H9 (cell line): ENCODE results near the gene TNPO2. TPM values are rescaled to one million over a fixed set of nuclear protein-coding genes. Genes with fewer than 3 reads are reported as not detected.

Experiments
- DNase-seq: peaks from one replicate; pipeline ENCODE4 v3.0.0-alpha.2; 2017
- H2AFZ ChIP-seq: one replicate; pipeline ENCODE4 v1.6.1; 2013; ENCODE audit warnings: mild to moderate bottlenecking, low read length, control low read depth, moderate library complexity
- H2AK5ac ChIP-seq: 2 replicates; pipeline ENCODE4 v1.6.1; 2013; ENCODE audit warnings: low read length, control low read depth, mixed read lengths; ENCODE audit not compliant: insufficient read length
- H2BK120ac ChIP-seq: one replicate; pipeline ENCODE4 v1.6.1; 2013; ENCODE audit warnings: low read depth, mild to moderate bottlenecking, low read length, control low read depth, inconsistent platforms; ENCODE audit not compliant: poor library complexity, severe bottlenecking
- H2BK12ac ChIP-seq: 2 replicates; pipeline ENCODE4 v1.6.1; 2013; ENCODE audit warnings: low read length, control low read depth, mixed read lengths, low read depth; ENCODE audit not compliant: insufficient read length
- H2BK15ac ChIP-seq: 2 replicates; pipeline ENCODE4 v1.6.1; 2013; ENCODE audit warnings: low read depth, low read length, control low read depth
- H2BK20ac ChIP-seq: one replicate; pipeline ENCODE4 v1.6.1; 2013; ENCODE audit warnings: low read depth, mild to moderate bottlenecking, low read length, control low read depth, inconsistent platforms; ENCODE audit not compliant: poor library complexity, severe bottlenecking
- H2BK5ac ChIP-seq: 2 replicates; pipeline ENCODE4 v1.6.1; 2013; ENCODE audit warnings: low read length, control low read depth, mixed read lengths; ENCODE audit not compliant: insufficient read length
- H3K14ac ChIP-seq: 2 replicates; pipeline ENCODE4 v1.6.1; 2013; ENCODE audit warnings: low read length, control low read depth; ENCODE audit not compliant: insufficient read depth
- H3K18ac ChIP-seq: 2 replicates; pipeline ENCODE4 v1.6.1; 2013; ENCODE audit warnings: low read depth, mild to moderate bottlenecking, mixed read lengths, low read length, control low read depth; ENCODE audit not compliant: insufficient read length
- H3K23ac ChIP-seq: 2 replicates; pipeline ENCODE4 v1.6.1; 2013; ENCODE audit warnings: low read length, control low read depth, mixed read lengths, low read depth; ENCODE audit not compliant: insufficient read length
- H3K23me2 ChIP-seq: 2 replicates; pipeline ENCODE4 v1.6.1; 2013; ENCODE audit warnings: low read depth, mild to moderate bottlenecking, mixed read lengths, low read length, control low read depth; ENCODE audit not compliant: insufficient read length, poor library complexity, severe bottlenecking
- H3K27ac ChIP-seq: 2 replicates; pipeline ENCODE4 v1.5.1; 2013; ENCODE audit warnings: low read length, control low read depth, mixed read lengths, low read depth; ENCODE audit not compliant: insufficient read length
- H3K27me3 ChIP-seq: 2 replicates; pipeline ENCODE4 v1.6.1; 2013; ENCODE audit warnings: low read length, control low read depth, inconsistent platforms; ENCODE audit not compliant: insufficient read depth
- H3K4ac ChIP-seq: 2 replicates; pipeline ENCODE4 v1.6.1; 2013; ENCODE audit warnings: low read depth, mild to moderate bottlenecking, control low read depth, inconsistent platforms, low read length, moderate library complexity
- H3K4me1 ChIP-seq: 2 replicates; pipeline ENCODE4 v1.6.1; 2013; ENCODE audit warnings: low read length, control low read depth, inconsistent platforms; ENCODE audit not compliant: insufficient read depth
- H3K4me2 ChIP-seq: 2 replicates; pipeline ENCODE4 v1.6.1; 2013; ENCODE audit warnings: low read length, control low read depth, mixed read lengths; ENCODE audit not compliant: insufficient read length, insufficient read depth
- H3K56ac ChIP-seq: 2 replicates; pipeline ENCODE4 v1.6.1; 2013; ENCODE audit warnings: low read depth, mild to moderate bottlenecking, mixed read lengths, low read length, control low read depth; ENCODE audit not compliant: insufficient read length
- H3K79me1 ChIP-seq: 2 replicates; pipeline ENCODE4 v1.6.1; 2013; ENCODE audit warnings: low read depth, mild to moderate bottlenecking, moderate library complexity, low read length, control low read depth, inconsistent platforms; ENCODE audit not compliant: insufficient read depth, poor library complexity, severe bottlenecking
- H3K79me2 ChIP-seq: 2 replicates; pipeline ENCODE4 v1.6.1; 2013; ENCODE audit warnings: low read length, control low read depth, inconsistent platforms; ENCODE audit not compliant: insufficient read depth
- H3K9ac ChIP-seq: 2 replicates; pipeline ENCODE4 v1.6.1; 2013; ENCODE audit warnings: low read length, control low read depth, mixed read lengths; ENCODE audit not compliant: insufficient read length; ENCODE audit errors: extremely low read depth
- H3K9me3 ChIP-seq: one replicate; pipeline ENCODE4 v1.6.1; 2013; ENCODE audit warnings: low read depth, low read length, inconsistent platforms; ENCODE audit not compliant: control insufficient read depth
- H3T11ph ChIP-seq: one replicate; pipeline ENCODE4 v1.6.1; 2013; ENCODE audit warnings: mild to moderate bottlenecking, low read length, control low read depth, inconsistent platforms
- H4K20me1 ChIP-seq: one replicate; pipeline ENCODE4 v1.6.1; 2013; ENCODE audit not compliant: control insufficient read depth, insufficient read length, insufficient read depth
- H4K5ac ChIP-seq: 2 replicates; pipeline ENCODE4 v1.6.1; 2013; ENCODE audit warnings: low read depth, mild to moderate bottlenecking, mixed read lengths, low read length, control low read depth; ENCODE audit not compliant: insufficient read length
- H4K8ac ChIP-seq: replicated peaks from 2 replicates; pipeline ENCODE4 v1.6.1; 2013; ENCODE audit warnings: low read length, control low read depth, mixed read lengths, low read depth; ENCODE audit not compliant: insufficient read length
- H4K91ac ChIP-seq: 2 replicates; pipeline ENCODE4 v1.6.1; 2013; ENCODE audit warnings: low read depth, mild to moderate bottlenecking, moderate library complexity, mixed read lengths, low read length, control low read depth; ENCODE audit not compliant: insufficient read length
- H3K27ac Mint-ChIP-seq, 3 experiments: 2 replicates in 2 of 3; 3 replicates in 1 of 3; pipeline ENCODE4 v1.8.0; 2020 to 2021; ENCODE audit warnings: mixed read lengths in 3 of 3, mild to moderate bottlenecking in 1 of 3, moderate library complexity in 1 of 3
- H3K27me3 Mint-ChIP-seq: 2 replicates; pipeline ENCODE4 v1.8.0; 2021; ENCODE audit warnings: low read depth, mild to moderate bottlenecking, moderate library complexity, mixed read lengths
- H3K36me3 Mint-ChIP-seq, 3 experiments: 2 replicates in 2 of 3; 3 replicates in 1 of 3; pipeline ENCODE4 v1.8.0; 2020 to 2021; ENCODE audit warnings: low read depth in 3 of 3, mixed read lengths in 3 of 3; ENCODE audit not compliant: insufficient read depth in 1 of 3
- H3K4me1 Mint-ChIP-seq, 2 experiments: 2 replicates each; pipeline ENCODE4 v1.8.0; 2020; ENCODE audit warnings: mixed read lengths in 2 of 2
- H3K4me3 Mint-ChIP-seq, 2 experiments: 2 replicates in 1 of 2; 3 replicates in 1 of 2; pipeline ENCODE4 v1.8.0; 2020 to 2021; ENCODE audit warnings: mild to moderate bottlenecking in 2 of 2, mixed read lengths in 2 of 2, moderate library complexity in 1 of 2
- H3K9me3 Mint-ChIP-seq, 2 experiments: 2 replicates in 1 of 2; 3 replicates in 1 of 2; pipeline ENCODE4 v1.8.0; 2020; ENCODE audit warnings: mild to moderate bottlenecking in 2 of 2, mixed read lengths in 2 of 2, moderate library complexity in 1 of 2
- WGBS: extraction: QIAGEN DNeasy Blood & Tissue Kit; methylation state at CpG from one replicate; pipeline ENCODE4 v1.1.7; 2013; ENCODE audit warnings: missing lambda C conversion rate, low lambda C conversion rate, mixed read lengths; ENCODE audit not compliant: insufficient read length; ENCODE audit errors: extremely low coverage; 5-methylcytosine and 5-hydroxymethylcytosine counted together
- total RNA-seq: library from RNA; stranded (reverse); gene quantifications from 2 replicates; pipeline ENCODE4 v1.2.1, GENCODE V29; 2021
- TF ChIP-seq, protein P1 (sequence below): fragments of 200-600 bp; sonication (generic); conservative IDR thresholded peaks from 3 replicates; pipeline ENCODE4 v1.8.0; 2021; ENCODE audit warnings: antibody characterized with exemption, mild to moderate bottlenecking

Gene TNPO2
- total RNA-seq, 1 experiment from 2014 or later = 159 TPM

GRCh38 chr19:12749938-12750521 lies 26.3 kb upstream of the TNPO2 start:
- WGBS = no CpG with 5 or more reads among the region's 24 CpGs
- Histone ChIP-seq H2BK12ac (no peak overlapping the region), H3K18ac (no peak overlapping the region), H2AFZ (no peak overlapping the region), H3K79me2 (no peaks in the 10 kb centered on the region), H3K14ac (no peak overlapping the region), H3K9ac (no peak overlapping the region), H3K9me3 (no peaks in the 10 kb centered on the region), H2BK15ac (no peak overlapping the region), H2BK5ac (no peak overlapping the region), H4K91ac (no peak overlapping the region), H2BK20ac (no peak overlapping the region), H3K56ac (no peak overlapping the region), H3K4me2 (no peak overlapping the region), H2BK120ac (no peak overlapping the region), H4K8ac (no peak overlapping the region), H3K27me3 (no peaks in the 10 kb centered on the region; the same call in 1 of the 2 replicates), H3K4me1 (no peaks in the 10 kb centered on the region), H4K20me1 (no peaks in the 10 kb centered on the region), H4K5ac (no peak overlapping the region), H3K4ac (no peak overlapping the region), H3K79me1 (no peaks in the 10 kb centered on the region), H2AK5ac (no peak overlapping the region), H3T11ph (no peak overlapping the region), H3K27ac (no peak overlapping the region), H3K23me2 (peaks cover 6% of the 10 kb centered on the region), H3K23ac (no peak overlapping the region)
- peaks cover 3 to 5% of the 10 kb centered on the region in 2 experiments; a peak in 3 of 5 replicates for H3K9me3 Mint-ChIP-seq
- peaks cover 56% of the 10 kb centered on the region for H3K27me3 Mint-ChIP-seq
- H3K36me3 Mint-ChIP-seq = peaks cover 28 to 31% (median 28%) of the 10 kb centered on the region in 3 experiments
- no peak overlapping the region for H3K27ac Mint-ChIP-seq
- H3K4me1 Mint-ChIP-seq = peaks cover 18 to 35% of the 10 kb centered on the region in 2 experiments
- DNase-seq = no peak
- H3K4me3 Mint-ChIP-seq = no peak overlapping the region; a peak in 1 of 5 replicates
- TF ChIP-seq, protein P1, sequence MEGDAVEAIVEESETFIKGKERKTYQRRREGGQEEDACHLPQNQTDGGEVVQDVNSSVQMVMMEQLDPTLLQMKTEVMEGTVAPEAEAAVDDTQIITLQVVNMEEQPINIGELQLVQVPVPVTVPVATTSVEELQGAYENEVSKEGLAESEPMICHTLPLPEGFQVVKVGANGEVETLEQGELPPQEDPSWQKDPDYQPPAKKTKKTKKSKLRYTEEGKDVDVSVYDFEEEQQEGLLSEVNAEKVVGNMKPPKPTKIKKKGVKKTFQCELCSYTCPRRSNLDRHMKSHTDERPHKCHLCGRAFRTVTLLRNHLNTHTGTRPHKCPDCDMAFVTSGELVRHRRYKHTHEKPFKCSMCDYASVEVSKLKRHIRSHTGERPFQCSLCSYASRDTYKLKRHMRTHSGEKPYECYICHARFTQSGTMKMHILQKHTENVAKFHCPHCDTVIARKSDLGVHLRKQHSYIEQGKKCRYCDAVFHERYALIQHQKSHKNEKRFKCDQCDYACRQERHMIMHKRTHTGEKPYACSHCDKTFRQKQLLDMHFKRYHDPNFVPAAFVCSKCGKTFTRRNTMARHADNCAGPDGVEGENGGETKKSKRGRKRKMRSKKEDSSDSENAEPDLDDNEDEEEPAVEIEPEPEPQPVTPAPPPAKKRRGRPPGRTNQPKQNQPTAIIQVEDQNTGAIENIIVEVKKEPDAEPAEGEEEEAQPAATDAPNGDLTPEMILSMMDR = no peak
